ENCODE measurements around the gene CACNA2D2. TPM values are rescaled to one million over a fixed set of nuclear protein-coding genes. Genes with fewer than 3 reads are reported as not detected.

Gene CACNA2D2
- total and polyA plus RNA-seq, 2 donors (not counting 1 experiment from before 2014, with no cell fraction given), result 0.06 TPM; not detected in 1

DNA sequence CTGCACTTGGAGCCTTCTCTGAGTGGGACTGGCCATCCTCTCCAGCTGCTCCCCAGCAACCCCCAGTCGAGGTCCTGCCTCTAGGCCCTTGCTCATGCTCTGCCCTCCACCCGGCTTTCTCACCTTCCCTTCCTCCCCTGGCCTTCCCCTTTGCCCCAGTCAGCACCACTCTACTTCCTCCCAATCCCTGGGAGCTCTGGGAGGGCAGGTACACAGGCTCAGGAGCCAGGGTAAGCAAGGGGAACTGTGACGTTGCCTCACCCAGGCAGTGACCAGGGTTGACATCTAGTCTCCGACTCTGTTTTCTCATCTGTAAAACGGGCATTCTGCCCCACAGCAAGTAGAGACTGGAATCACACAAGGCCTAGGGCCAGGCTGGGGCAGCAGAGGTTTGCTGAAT lies 77.5 kb downstream of the CACNA2D2 start:
- Histone ChIP-seq H2AFZ (ENCODE audit: low read length) (no peak overlapping the region), H3K79me2 (ENCODE audit: control insufficient read depth, insufficient read depth, low read length) (no peaks in the 10 kb centered on the region), H3K9ac (ENCODE audit: insufficient read depth, low read length) (no peak overlapping the region), H3K36me3 (ENCODE audit: control insufficient read depth, insufficient read depth, low read length) (no peaks in the 10 kb centered on the region), H3K4me2 (ENCODE audit: extremely low read depth, insufficient read depth, low read length) (no peak overlapping the region), H3K9me3 (ENCODE audit: control insufficient read depth, insufficient read depth, low read depth, low read length) (no peaks in the 10 kb centered on the region), H3K27me3 (ENCODE audit: control insufficient read depth, insufficient read depth, low read length) (no peaks in the 10 kb centered on the region), H3K27ac (ENCODE audit: insufficient read depth, low read length) (no peak overlapping the region), H3K4me3 (replicated peaks in 1 of 4; ENCODE audit: control extremely low read depth in 1 of 4, insufficient read depth in 1 of 4, low read depth in 3 of 4, low read length in 4 of 4) (no peak overlapping the region), H3K4me1 (ENCODE audit: control insufficient read depth, extremely low read depth, insufficient read depth, low read length) (no peaks in the 10 kb centered on the region), H4K20me1 (ENCODE audit: control insufficient read depth, extremely low read depth, insufficient read depth, low read length) (no peaks in the 10 kb centered on the region)
- DNase-seq (ENCODE audit: low read depth in 2 of 2), result no peak
- TF ChIP-seq, protein P1, sequence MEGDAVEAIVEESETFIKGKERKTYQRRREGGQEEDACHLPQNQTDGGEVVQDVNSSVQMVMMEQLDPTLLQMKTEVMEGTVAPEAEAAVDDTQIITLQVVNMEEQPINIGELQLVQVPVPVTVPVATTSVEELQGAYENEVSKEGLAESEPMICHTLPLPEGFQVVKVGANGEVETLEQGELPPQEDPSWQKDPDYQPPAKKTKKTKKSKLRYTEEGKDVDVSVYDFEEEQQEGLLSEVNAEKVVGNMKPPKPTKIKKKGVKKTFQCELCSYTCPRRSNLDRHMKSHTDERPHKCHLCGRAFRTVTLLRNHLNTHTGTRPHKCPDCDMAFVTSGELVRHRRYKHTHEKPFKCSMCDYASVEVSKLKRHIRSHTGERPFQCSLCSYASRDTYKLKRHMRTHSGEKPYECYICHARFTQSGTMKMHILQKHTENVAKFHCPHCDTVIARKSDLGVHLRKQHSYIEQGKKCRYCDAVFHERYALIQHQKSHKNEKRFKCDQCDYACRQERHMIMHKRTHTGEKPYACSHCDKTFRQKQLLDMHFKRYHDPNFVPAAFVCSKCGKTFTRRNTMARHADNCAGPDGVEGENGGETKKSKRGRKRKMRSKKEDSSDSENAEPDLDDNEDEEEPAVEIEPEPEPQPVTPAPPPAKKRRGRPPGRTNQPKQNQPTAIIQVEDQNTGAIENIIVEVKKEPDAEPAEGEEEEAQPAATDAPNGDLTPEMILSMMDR (conservative IDR thresholded peaks at IDR 0.05 in 1 of 2, IDR thresholded peaks at IDR 0.05 in 1 of 2; ENCODE audit: low read depth in 1 of 2, low read length in 2 of 2), result no peak
- TF ChIP-seq EZH2 (IDR thresholded peaks at IDR 0.05; ENCODE audit: low read length, missing control alignments), result no peak

DNA sequence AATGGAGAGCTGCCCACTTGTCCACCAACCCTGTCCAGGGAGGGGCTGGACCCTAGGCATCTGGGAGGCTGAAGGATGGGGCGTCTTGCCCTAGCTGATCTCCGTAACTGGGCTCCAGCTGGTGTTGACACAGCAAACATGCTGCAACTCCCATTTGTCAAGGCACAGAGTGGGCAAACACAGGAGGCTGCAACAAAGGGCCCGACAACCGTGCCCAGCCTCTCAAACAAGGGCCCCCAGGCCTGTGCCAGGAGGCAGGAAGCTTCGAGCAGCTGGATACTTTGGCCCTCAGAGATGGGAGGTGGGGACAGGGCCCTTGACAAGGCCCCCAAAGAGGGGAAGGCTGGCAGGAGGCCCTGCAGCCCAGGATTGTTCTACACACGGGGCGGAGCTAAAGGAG lies 79.9 kb downstream of the CACNA2D2 start:
- Histone ChIP-seq H3K36me3 (ENCODE audit: control insufficient read depth, insufficient read depth, low read length) (no peaks in the 10 kb centered on the region), H3K9ac (ENCODE audit: insufficient read depth, low read length) (no peak overlapping the region), H4K20me1 (ENCODE audit: control insufficient read depth, extremely low read depth, insufficient read depth, low read length) (no peaks in the 10 kb centered on the region), H2AFZ (ENCODE audit: low read length) (no peak overlapping the region), H3K27ac (ENCODE audit: insufficient read depth, low read length) (no peak overlapping the region), H3K4me3 (replicated peaks in 1 of 4; ENCODE audit: control extremely low read depth in 1 of 4, insufficient read depth in 1 of 4, low read depth in 3 of 4, low read length in 4 of 4) (no peak overlapping the region), H3K4me2 (ENCODE audit: extremely low read depth, insufficient read depth, low read length) (no peak overlapping the region), H3K27me3 (ENCODE audit: control insufficient read depth, insufficient read depth, low read length) (no peaks in the 10 kb centered on the region), H3K4me1 (ENCODE audit: control insufficient read depth, extremely low read depth, insufficient read depth, low read length) (no peaks in the 10 kb centered on the region), H3K9me3 (ENCODE audit: control insufficient read depth, insufficient read depth, low read depth, low read length) (no peaks in the 10 kb centered on the region), H3K79me2 (ENCODE audit: control insufficient read depth, insufficient read depth, low read length) (no peaks in the 10 kb centered on the region)
- TF ChIP-seq, protein P1 (conservative IDR thresholded peaks at IDR 0.05 in 1 of 2, IDR thresholded peaks at IDR 0.05 in 1 of 2; ENCODE audit: low read depth in 1 of 2, low read length in 2 of 2), result no peak
- no peak for TF ChIP-seq EZH2 (IDR thresholded peaks at IDR 0.05; ENCODE audit: low read length, missing control alignments)
- no peak for DNase-seq (ENCODE audit: low read depth in 2 of 2)

DNA sequence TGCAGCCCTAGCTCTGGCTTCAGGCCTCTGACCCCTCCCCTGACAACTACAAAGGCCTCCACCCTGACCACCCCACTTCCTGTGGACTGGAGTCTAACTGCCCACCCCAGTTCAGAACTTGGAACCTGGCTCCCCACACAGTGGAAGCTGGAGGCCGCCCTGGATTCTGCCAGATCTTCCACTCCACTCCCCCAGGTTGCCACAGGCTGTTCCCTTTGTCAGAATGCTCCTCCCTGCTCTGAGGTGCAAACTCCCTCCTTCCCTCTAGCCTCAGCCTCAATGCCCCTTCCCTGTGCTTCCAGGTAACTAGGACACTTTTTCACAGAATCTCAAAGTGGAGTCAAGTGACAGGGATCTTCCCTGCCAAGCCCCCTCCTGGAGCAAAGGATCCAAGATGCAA lies 81.3 kb downstream of the CACNA2D2 start:
- H3K27ac ChIP-seq (ENCODE audit: insufficient read depth, low read length), result no peak overlapping the region
- TF ChIP-seq, protein P1 (conservative IDR thresholded peaks at IDR 0.05 in 1 of 2, IDR thresholded peaks at IDR 0.05 in 1 of 2; ENCODE audit: low read depth in 1 of 2, low read length in 2 of 2), result no peak
- TF ChIP-seq EZH2 (IDR thresholded peaks at IDR 0.05; ENCODE audit: low read length, missing control alignments), result no peak
- H2AFZ ChIP-seq (ENCODE audit: low read length), result no peak overlapping the region
- no peak for DNase-seq (ENCODE audit: low read depth in 2 of 2)
- no peaks in the 10 kb centered on the region for H3K27me3 ChIP-seq (ENCODE audit: control insufficient read depth, insufficient read depth, low read length)
- H3K79me2 ChIP-seq (ENCODE audit: control insufficient read depth, insufficient read depth, low read length), result no peaks in the 10 kb centered on the region
- no peak overlapping the region for H3K4me3 ChIP-seq (replicated peaks in 1 of 4; ENCODE audit: control extremely low read depth in 1 of 4, insufficient read depth in 1 of 4, low read depth in 3 of 4, low read length in 4 of 4)
- no peaks in the 10 kb centered on the region for H3K4me1 ChIP-seq (ENCODE audit: control insufficient read depth, extremely low read depth, insufficient read depth, low read length)
- H4K20me1 ChIP-seq (ENCODE audit: control insufficient read depth, extremely low read depth, insufficient read depth, low read length), result no peaks in the 10 kb centered on the region
- no peak overlapping the region for H3K9ac ChIP-seq (ENCODE audit: insufficient read depth, low read length)
- no peaks in the 10 kb centered on the region for H3K36me3 ChIP-seq (ENCODE audit: control insufficient read depth, insufficient read depth, low read length)
- H3K4me2 ChIP-seq (ENCODE audit: extremely low read depth, insufficient read depth, low read length), result no peak overlapping the region
- H3K9me3 ChIP-seq (ENCODE audit: control insufficient read depth, insufficient read depth, low read depth, low read length), result no peaks in the 10 kb centered on the region

Data from fibroblast of lung (primary cell).